Nephron progenitor cell (in vitro differentiated cells): ENCODE data around the gene FKBP9.
"Not testable (repeated sequence)": the region's sequence is repeated elsewhere in the genome, so short reads cannot be mapped to it uniquely, and the experiment has no call there.

Experiments used
- DNase-seq: peaks from one replicate; pipeline ENCODE4 v3.0.0; 2021
- H3K27ac Mint-ChIP-seq: 2 replicates; pipeline ENCODE4 v1.8.0; 2021; ENCODE audit warnings: mild to moderate bottlenecking, moderate library complexity, mixed read lengths
- H3K27me3 Mint-ChIP-seq: 2 replicates; pipeline ENCODE4 v1.8.0; 2021; ENCODE audit warnings: mild to moderate bottlenecking, low read depth, mixed read lengths; ENCODE audit not compliant: poor library complexity
- H3K36me3 Mint-ChIP-seq: 2 replicates; pipeline ENCODE4 v1.8.0; 2021; ENCODE audit warnings: low read depth, mixed read lengths
- H3K4me1 Mint-ChIP-seq: 2 replicates; pipeline ENCODE4 v1.8.0; 2021; ENCODE audit warnings: mixed read lengths
- H3K4me3 Mint-ChIP-seq: 2 replicates; pipeline ENCODE4 v1.8.0; 2021; ENCODE audit warnings: mild to moderate bottlenecking, moderate library complexity, mixed read lengths
- H3K9me3 Mint-ChIP-seq: 2 replicates; pipeline ENCODE4 v1.8.0; 2021; ENCODE audit warnings: mild to moderate bottlenecking, moderate library complexity, mixed read lengths
- CTCF ChIP-seq: fragments of 200-600 bp; sonication (generic); IDR thresholded peaks from 2 replicates; pipeline ENCODE4 v1.5.0; 2021; ENCODE audit warnings: antibody characterized with exemption

Gene FKBP9

GRCh38 chr7:32957326-32958045, at the start of gene FKBP9:
Gene FKBP9, plus strand, starts transcription at chr7:32957440. Its CDS starts 134 bp downstream, at chr7:32957574.
- Mint-ChIP-seq H3K9me3 (peaks cover 16% of the 10 kb centered on the region), H3K27ac (peak within 1 kb of the TSS; percentile 70), H3K4me1 (peaks cover 18% of the 10 kb centered on the region), H3K36me3 (peaks cover 11% of the 10 kb centered on the region), H3K4me3 (peak within 1 kb of the TSS; percentile 89), H3K27me3 (no peaks in the 10 kb centered on the region)
- no peak for TF ChIP-seq CTCF
- peak; percentile 87 for DNase-seq

- no peak for TF ChIP-seq CTCF
- peaks cover 32% of the 10 kb centered on the region for H3K36me3 Mint-ChIP-seq
- H3K9me3 Mint-ChIP-seq = peaks cover 7% of the 10 kb centered on the region
- no peaks in the 10 kb centered on the region for H3K4me1 Mint-ChIP-seq
- DNase-seq = no peak
- H3K27ac Mint-ChIP-seq = no peak overlapping the region
- peaks cover 6% of the 10 kb centered on the region for H3K27me3 Mint-ChIP-seq
- H3K4me3 Mint-ChIP-seq = no peak overlapping the region
Observed at GRCh38 chr7:32910195-32910594, 47.0 kb upstream of the FKBP9 start.

GRCh38 chr7:32914184-32914583, 43.1 kb upstream of the FKBP9 start:
- Mint-ChIP-seq H3K4me3 (no peak overlapping the region), H3K27me3 (peaks cover 6% of the 10 kb centered on the region), H3K9me3 (peaks cover 3% of the 10 kb centered on the region), H3K4me1 (no peaks in the 10 kb centered on the region), H3K36me3 (peaks cover 63% of the 10 kb centered on the region), H3K27ac (no peak overlapping the region)
- DNase-seq = no peak
- no peak for TF ChIP-seq CTCF

- Mint-ChIP-seq H3K9me3 (peaks cover 3% of the 10 kb centered on the region), H3K36me3 (peaks cover 63% of the 10 kb centered on the region), H3K4me3 (no peak overlapping the region), H3K27ac (peak overlapping the region; percentile 16), H3K4me1 (no peaks in the 10 kb centered on the region), H3K27me3 (peaks cover 6% of the 10 kb centered on the region)
- no peak for TF ChIP-seq CTCF
- DNase-seq = no peak
Observed at GRCh38 chr7:32915041-32915536, 42.2 kb upstream of the FKBP9 start.

- no peak overlapping the region for H3K27ac Mint-ChIP-seq
- H3K36me3 Mint-ChIP-seq = peaks cover 68% of the 10 kb centered on the region
- H3K4me1 Mint-ChIP-seq = no peaks in the 10 kb centered on the region
- peaks cover 3% of the 10 kb centered on the region for H3K9me3 Mint-ChIP-seq
- H3K4me3 Mint-ChIP-seq = no peak overlapping the region
- no peak for DNase-seq
- H3K27me3 Mint-ChIP-seq = peaks cover 6% of the 10 kb centered on the region
- no peak for TF ChIP-seq CTCF
Observed at GRCh38 chr7:32916006-32916405, 41.2 kb upstream of the FKBP9 start.

GRCh38 chr7:32916994-32917393, 40.2 kb upstream of the FKBP9 start:
- Mint-ChIP-seq H3K27ac (peak overlapping the region; percentile 78), H3K36me3 (peaks cover 75% of the 10 kb centered on the region)
- DNase-seq, H3K4me3 Mint-ChIP-seq, H3K9me3 Mint-ChIP-seq, H3K27me3 Mint-ChIP-seq, H3K4me1 Mint-ChIP-seq: not testable (repeated sequence)
